Neuronal stem cell (in vitro differentiated cells): Measurements from ENCODE around the gene C3orf18.

Experiments used
- DNase-seq: peaks from one replicate; pipeline ENCODE4 v3.0.0-alpha.2; 2013; ENCODE audit warnings: low spot score
- H2AFZ ChIP-seq: one replicate; pipeline ENCODE4 v1.6.1; 2013; ENCODE audit warnings: mild to moderate bottlenecking, low read length, inconsistent platforms
- H2AK5ac ChIP-seq: 2 replicates; pipeline ENCODE4 v1.6.1; 2013; ENCODE audit warnings: low read depth, mild to moderate bottlenecking, inconsistent platforms, low read length, moderate library complexity, mixed read lengths
- H2BK120ac ChIP-seq: 2 replicates; pipeline ENCODE4 v1.6.1; 2013; ENCODE audit warnings: low read depth, mild to moderate bottlenecking, inconsistent platforms, low read length, moderate library complexity, mixed read lengths
- H2BK12ac ChIP-seq: one replicate; pipeline ENCODE4 v1.6.1; 2013; ENCODE audit warnings: low read length, inconsistent platforms
- H2BK15ac ChIP-seq: 2 replicates; pipeline ENCODE4 v1.6.1; 2013; ENCODE audit warnings: mild to moderate bottlenecking, low read length, inconsistent platforms, mixed read lengths
- H2BK5ac ChIP-seq: one replicate; pipeline ENCODE4 v1.6.1; 2013; ENCODE audit warnings: inconsistent platforms, mild to moderate bottlenecking, low read length, moderate library complexity
- H3K14ac ChIP-seq: one replicate; pipeline ENCODE4 v1.6.1; 2013; ENCODE audit warnings: low read length, inconsistent platforms
- H3K18ac ChIP-seq: 2 replicates; pipeline ENCODE4 v1.6.1; 2013; ENCODE audit warnings: low read length, inconsistent platforms
- H3K23ac ChIP-seq: 2 replicates; pipeline ENCODE4 v1.6.1; 2013; ENCODE audit warnings: low read depth, mild to moderate bottlenecking, mixed read lengths, low read length, inconsistent platforms; ENCODE audit not compliant: poor library complexity
- H3K27ac ChIP-seq: replicated peaks from 3 replicates; pipeline ENCODE4 v1.5.1; 2013; ENCODE audit warnings: low read length, inconsistent platforms
- H3K27me3 ChIP-seq, 3 experiments: 2 replicates each; pipeline ENCODE4 v1.6.1; 2013; ENCODE audit warnings: low read length in 3 of 3, mild to moderate bottlenecking in 2 of 3, inconsistent platforms in 1 of 3, low read depth in 1 of 3, mixed read lengths in 1 of 3, moderate library complexity in 1 of 3; ENCODE audit not compliant: control insufficient read depth in 3 of 3, insufficient read depth in 3 of 3
- H3K36me3 ChIP-seq, 2 donors: replicated peaks in 1 of 2; 2 replicates each; pipeline ENCODE4 v1.6.1; 2013; ENCODE audit warnings: low read length in 2 of 2; ENCODE audit not compliant: control insufficient read depth in 2 of 2, insufficient read depth in 2 of 2
- H3K4ac ChIP-seq: 2 replicates; pipeline ENCODE4 v1.6.1; 2013; ENCODE audit warnings: inconsistent platforms, mild to moderate bottlenecking, low read length, moderate library complexity
- H3K4me1 ChIP-seq, 2 donors: 1 replicate in 1 of 2; 2 replicates in 1 of 2; pipeline ENCODE4 v1.6.1; 2013; ENCODE audit warnings: low read length in 2 of 2, low read depth in 1 of 2; ENCODE audit not compliant: control insufficient read depth in 2 of 2, insufficient read depth in 1 of 2
- H3K4me2 ChIP-seq: one replicate; pipeline ENCODE4 v1.6.1; 2013; ENCODE audit warnings: mild to moderate bottlenecking, low read length, inconsistent platforms; ENCODE audit not compliant: insufficient read depth, poor library complexity, severe bottlenecking
- H3K4me3 ChIP-seq, 2 donors: 2 replicates each; pipeline ENCODE4 v1.5.1; 2013; ENCODE audit warnings: low read length in 2 of 2, mild to moderate bottlenecking in 2 of 2, inconsistent platforms in 1 of 2, moderate library complexity in 1 of 2
- H3K79me1 ChIP-seq: one replicate; pipeline ENCODE4 v1.6.1; 2013; ENCODE audit warnings: low read depth, mild to moderate bottlenecking, inconsistent platforms, low read length, moderate library complexity
- H3K9ac ChIP-seq: one replicate; pipeline ENCODE4 v1.6.1; 2013; ENCODE audit warnings: mild to moderate bottlenecking, low read depth, low read length, inconsistent platforms; ENCODE audit not compliant: poor library complexity
- H3K9me3 ChIP-seq, 2 donors: replicated peaks in 1 of 2; 2 replicates each; pipeline versions ENCODE3 to v1.6.1; 2013; ENCODE audit warnings: low read length in 2 of 2, mild to moderate bottlenecking in 2 of 2, inconsistent platforms in 1 of 2, low read depth in 1 of 2, mixed read lengths in 1 of 2, moderate library complexity in 1 of 2; ENCODE audit not compliant: control insufficient read depth in 2 of 2, insufficient read depth in 1 of 2
- H4K8ac ChIP-seq: one replicate; pipeline ENCODE4 v1.6.1; 2013; ENCODE audit warnings: low read depth, mild to moderate bottlenecking, inconsistent platforms, low read length, moderate library complexity
- H4K91ac ChIP-seq: one replicate; pipeline ENCODE4 v1.6.1; 2013; ENCODE audit warnings: low read length, low read depth, mild to moderate bottlenecking, inconsistent platforms; ENCODE audit not compliant: poor library complexity
- WGBS, 2 donors: extraction: QIAGEN DNeasy Blood & Tissue Kit; methylation state at CpG; one replicate each; pipeline ENCODE4 v1.1.7; 2013; ENCODE audit warnings: missing lambda C conversion rate in 2 of 2, mixed read lengths in 1 of 2; ENCODE audit not compliant: insufficient read length in 2 of 2, insufficient replicate concordance in 1 of 2; ENCODE audit errors: extremely low coverage in 2 of 2; 5-methylcytosine and 5-hydroxymethylcytosine counted together

Gene C3orf18

DNA sequence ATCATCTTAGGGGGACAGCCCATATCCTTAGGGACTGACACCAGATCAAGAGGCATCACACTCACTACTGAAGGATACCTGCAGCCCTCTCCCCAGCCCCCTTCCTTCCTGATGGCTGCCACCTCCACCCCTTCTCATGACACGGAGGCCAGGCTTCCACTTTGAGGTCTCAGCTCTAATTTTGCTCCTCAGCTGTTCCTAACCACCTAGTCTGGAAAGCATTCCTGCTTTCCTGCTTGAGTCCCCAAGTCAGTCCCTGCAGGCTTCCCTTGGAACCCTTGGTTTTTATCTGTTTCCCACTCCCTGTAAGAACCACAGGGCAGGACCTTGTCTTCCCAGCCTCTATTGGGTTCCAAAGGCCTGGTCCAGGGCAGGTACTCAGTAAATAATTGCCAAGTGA lies 3.2 kb downstream of the C3orf18 start:
- WGBS, 2 donors: no CpG with 5 or more reads among the region's 1 CpG
- H3K27ac ChIP-seq: no peak overlapping the region
- no peaks in the 10 kb centered on the region for H3K79me1 ChIP-seq
- H3K14ac ChIP-seq: no peak overlapping the region
- no peak overlapping the region for H3K18ac ChIP-seq
- H2BK15ac ChIP-seq: no peak overlapping the region
- DNase-seq: no peak
- H2AFZ ChIP-seq: no peak overlapping the region
- no peak overlapping the region for H3K4me2 ChIP-seq
- peaks cover 0 to 69% (median 4%) of the 10 kb centered on the region in 3 experiments for H3K27me3 ChIP-seq
- no peak overlapping the region for H3K23ac ChIP-seq
- H4K91ac ChIP-seq: no peak overlapping the region
- no peak overlapping the region for H2BK120ac ChIP-seq
- H3K9me3 ChIP-seq: no peaks in the 10 kb centered on the region
- H4K8ac ChIP-seq: no peak overlapping the region
- no peak overlapping the region for H3K4ac ChIP-seq
- H2BK12ac ChIP-seq: no peak overlapping the region
- no peak overlapping the region for H2BK5ac ChIP-seq
- H3K9ac ChIP-seq: no peak overlapping the region
- H2AK5ac ChIP-seq: no peak overlapping the region
- H3K4me3 ChIP-seq: no peak overlapping the region
- H3K36me3 ChIP-seq: peaks cover 0 to 1% of the 10 kb centered on the region in 2 donors
- H3K4me1 ChIP-seq: peaks cover 0 to 9% of the 10 kb centered on the region in 2 donors

DNA sequence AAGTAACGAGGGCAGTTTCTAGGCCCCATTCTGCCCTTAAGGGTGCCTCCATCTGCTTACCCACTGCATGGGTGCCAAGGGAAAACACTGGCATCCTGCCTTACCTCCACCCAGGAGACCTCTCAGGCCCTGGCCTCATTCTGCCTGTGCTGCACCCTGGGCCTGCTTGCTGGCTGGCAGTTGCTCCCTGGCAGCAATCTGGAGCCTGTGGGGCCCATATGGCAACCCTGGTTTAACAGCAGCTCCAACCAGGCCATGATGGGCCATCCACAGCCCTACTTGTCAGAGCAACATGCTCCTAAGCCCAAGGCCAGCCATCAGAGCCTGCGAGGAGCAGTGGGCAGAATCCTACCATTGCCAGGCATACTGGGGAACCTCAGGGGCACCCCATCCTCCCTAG lies 3.7 kb downstream of the C3orf18 start:
- Histone ChIP-seq H3K9me3 (no peaks in the 10 kb centered on the region), H3K4me2 (no peak overlapping the region), H3K79me1 (no peaks in the 10 kb centered on the region), H3K4me1 (peaks cover 0 to 9% of the 10 kb centered on the region in 2 donors), H2AK5ac (no peak overlapping the region), H3K14ac (no peak overlapping the region), H3K9ac (no peak overlapping the region), H2BK120ac (no peak overlapping the region), H2AFZ (no peak overlapping the region), H3K4me3 (no peak overlapping the region), H2BK12ac (no peak overlapping the region), H2BK5ac (no peak overlapping the region), H3K27ac (no peak overlapping the region), H2BK15ac (no peak overlapping the region), H4K8ac (no peak overlapping the region), H3K27me3 (peaks cover 0 to 69% (median 4%) of the 10 kb centered on the region in 3 experiments), H3K23ac (peak overlapping the region; percentile 59), H3K36me3 (peaks cover 0 to 1% of the 10 kb centered on the region in 2 donors), H4K91ac (no peak overlapping the region), H3K18ac (no peak overlapping the region), H3K4ac (no peak overlapping the region)
- WGBS, 2 donors: no CpG with 5 or more reads among the region's 2 CpGs
- DNase-seq: no peak

DNA sequence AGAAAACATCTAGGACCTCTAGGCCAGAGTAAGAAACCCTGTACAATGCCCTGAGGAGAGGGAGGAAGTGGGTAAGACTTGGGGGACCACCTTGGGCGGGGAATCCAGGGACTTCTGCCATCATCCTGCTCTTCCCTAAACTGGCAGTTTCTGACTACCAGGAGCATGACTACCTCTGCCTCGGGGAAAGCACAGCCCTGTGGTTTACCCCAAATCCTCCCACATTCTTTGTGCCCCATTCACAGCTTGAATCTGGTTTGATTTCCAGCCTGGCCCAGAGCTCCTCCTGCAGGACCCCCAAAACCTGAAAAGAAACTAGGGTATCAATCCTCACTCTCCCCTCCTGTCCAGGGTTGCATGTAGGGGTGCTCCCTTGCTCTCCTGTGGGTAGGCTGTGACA lies 4.7 kb downstream of the C3orf18 start:
- no peak for DNase-seq
- Histone ChIP-seq H3K4me1 (peaks cover 0 to 7% of the 10 kb centered on the region in 2 donors), H2BK12ac (no peak overlapping the region), H3K23ac (no peak overlapping the region), H2AK5ac (no peak overlapping the region), H3K4me2 (no peak overlapping the region), H3K4me3 (no peak overlapping the region), H2BK120ac (no peak overlapping the region), H3K14ac (no peak overlapping the region), H2BK15ac (no peak overlapping the region), H3K27me3 (peaks cover 0 to 75% (median 4%) of the 10 kb centered on the region in 3 experiments), H3K36me3 (peaks cover 0 to 1% of the 10 kb centered on the region in 2 donors), H3K4ac (no peak overlapping the region), H2BK5ac (no peak overlapping the region), H4K91ac (no peak overlapping the region), H3K18ac (no peak overlapping the region), H3K27ac (no peak overlapping the region), H3K9me3 (no peaks in the 10 kb centered on the region), H3K79me1 (no peaks in the 10 kb centered on the region), H3K9ac (no peak overlapping the region), H2AFZ (no peak overlapping the region), H4K8ac (no peak overlapping the region)
- WGBS, 2 donors: no CpG with 5 or more reads among the region's 2 CpGs

DNA sequence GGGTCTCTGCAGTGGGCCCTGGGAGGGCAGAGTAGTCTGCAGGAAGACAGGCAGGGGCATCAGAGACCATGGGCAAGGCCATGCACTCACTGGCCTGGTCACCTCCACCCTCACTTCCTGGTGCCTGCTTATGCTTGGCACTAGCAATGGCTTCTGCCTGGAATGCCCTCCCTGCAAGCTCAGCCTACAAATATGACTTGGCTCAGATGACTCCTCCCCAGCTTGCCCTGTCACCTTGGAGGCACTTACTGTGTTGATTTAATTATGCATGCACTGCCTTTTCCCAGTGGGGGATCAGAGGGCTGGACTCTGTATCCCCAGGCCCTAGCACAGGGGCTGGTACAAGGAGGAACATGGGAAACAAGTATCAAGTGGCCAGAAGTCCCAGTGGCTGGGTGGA lies 7.8 kb downstream of the C3orf18 start:
- no peaks in the 10 kb centered on the region for H3K9me3 ChIP-seq
- peaks cover 0 to 63% (median 0%) of the 10 kb centered on the region in 3 experiments for H3K27me3 ChIP-seq
- no peak overlapping the region for H4K91ac ChIP-seq
- no peak overlapping the region for H3K4me2 ChIP-seq
- no peak overlapping the region for H3K27ac ChIP-seq
- H3K79me1 ChIP-seq: no peaks in the 10 kb centered on the region
- no peak overlapping the region for H2BK12ac ChIP-seq
- H2AFZ ChIP-seq: no peak overlapping the region
- H3K14ac ChIP-seq: no peak overlapping the region
- H3K4me1 ChIP-seq: no peaks in the 10 kb centered on the region
- H2BK120ac ChIP-seq: no peak overlapping the region
- no peaks in the 10 kb centered on the region for H3K36me3 ChIP-seq
- H3K18ac ChIP-seq: no peak overlapping the region
- H2BK5ac ChIP-seq: peak overlapping the region; percentile 44
- H4K8ac ChIP-seq: no peak overlapping the region
- no peak overlapping the region for H2BK15ac ChIP-seq
- no peak for DNase-seq
- H3K4ac ChIP-seq: no peak overlapping the region
- peak overlapping the region in 1 of 2 donors; percentile 25 for H3K4me3 ChIP-seq
- no peak overlapping the region for H2AK5ac ChIP-seq
- H3K23ac ChIP-seq: no peak overlapping the region
- peak overlapping the region; percentile 38 for H3K9ac ChIP-seq
